ENCODE measurements around the gene ZNF846.
"Not testable (repeated sequence)": the region's sequence is repeated elsewhere in the genome, so short reads cannot be mapped to it uniquely, and the experiment has no call there.

The ZNF846 gene

DNA sequence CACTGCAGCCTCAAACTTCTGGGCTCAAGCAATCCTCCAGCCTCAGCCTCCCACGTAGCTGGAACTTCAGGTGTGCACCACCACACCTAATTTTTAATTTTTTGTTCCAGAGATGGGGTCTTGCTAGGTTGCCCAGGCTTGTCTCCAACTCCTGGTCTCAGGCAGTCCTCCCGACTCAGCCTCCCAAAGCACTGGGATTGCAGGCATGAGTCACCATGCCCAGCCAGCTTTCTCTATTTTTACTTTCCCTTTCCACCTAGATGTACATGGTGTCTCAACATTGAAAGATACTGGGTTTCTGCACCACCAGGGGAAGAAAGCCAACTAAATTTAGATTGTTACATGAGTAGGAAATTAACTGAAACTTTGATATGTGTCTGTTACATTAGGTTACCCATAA is 13.8 kb upstream of the ZNF846 start:
- ChIA-PET CTCF (interaction anchor here (0.7 kb wide), 1 partner anchor 70 kb away, joined by 5 read pairs; no protein-coding TSS in a partner anchor), POLR2A (ENCODE audit: low non-redundant PET) (no interaction called here)
- TF ChIP-seq, protein P1, sequence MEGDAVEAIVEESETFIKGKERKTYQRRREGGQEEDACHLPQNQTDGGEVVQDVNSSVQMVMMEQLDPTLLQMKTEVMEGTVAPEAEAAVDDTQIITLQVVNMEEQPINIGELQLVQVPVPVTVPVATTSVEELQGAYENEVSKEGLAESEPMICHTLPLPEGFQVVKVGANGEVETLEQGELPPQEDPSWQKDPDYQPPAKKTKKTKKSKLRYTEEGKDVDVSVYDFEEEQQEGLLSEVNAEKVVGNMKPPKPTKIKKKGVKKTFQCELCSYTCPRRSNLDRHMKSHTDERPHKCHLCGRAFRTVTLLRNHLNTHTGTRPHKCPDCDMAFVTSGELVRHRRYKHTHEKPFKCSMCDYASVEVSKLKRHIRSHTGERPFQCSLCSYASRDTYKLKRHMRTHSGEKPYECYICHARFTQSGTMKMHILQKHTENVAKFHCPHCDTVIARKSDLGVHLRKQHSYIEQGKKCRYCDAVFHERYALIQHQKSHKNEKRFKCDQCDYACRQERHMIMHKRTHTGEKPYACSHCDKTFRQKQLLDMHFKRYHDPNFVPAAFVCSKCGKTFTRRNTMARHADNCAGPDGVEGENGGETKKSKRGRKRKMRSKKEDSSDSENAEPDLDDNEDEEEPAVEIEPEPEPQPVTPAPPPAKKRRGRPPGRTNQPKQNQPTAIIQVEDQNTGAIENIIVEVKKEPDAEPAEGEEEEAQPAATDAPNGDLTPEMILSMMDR (conservative IDR thresholded peaks at IDR 0.05; ENCODE audit: low read depth), result no peak
- DNase-seq (ENCODE audit: low spot score), result no peak
- H3K27ac ChIP-seq, result no peak overlapping the region

DNA sequence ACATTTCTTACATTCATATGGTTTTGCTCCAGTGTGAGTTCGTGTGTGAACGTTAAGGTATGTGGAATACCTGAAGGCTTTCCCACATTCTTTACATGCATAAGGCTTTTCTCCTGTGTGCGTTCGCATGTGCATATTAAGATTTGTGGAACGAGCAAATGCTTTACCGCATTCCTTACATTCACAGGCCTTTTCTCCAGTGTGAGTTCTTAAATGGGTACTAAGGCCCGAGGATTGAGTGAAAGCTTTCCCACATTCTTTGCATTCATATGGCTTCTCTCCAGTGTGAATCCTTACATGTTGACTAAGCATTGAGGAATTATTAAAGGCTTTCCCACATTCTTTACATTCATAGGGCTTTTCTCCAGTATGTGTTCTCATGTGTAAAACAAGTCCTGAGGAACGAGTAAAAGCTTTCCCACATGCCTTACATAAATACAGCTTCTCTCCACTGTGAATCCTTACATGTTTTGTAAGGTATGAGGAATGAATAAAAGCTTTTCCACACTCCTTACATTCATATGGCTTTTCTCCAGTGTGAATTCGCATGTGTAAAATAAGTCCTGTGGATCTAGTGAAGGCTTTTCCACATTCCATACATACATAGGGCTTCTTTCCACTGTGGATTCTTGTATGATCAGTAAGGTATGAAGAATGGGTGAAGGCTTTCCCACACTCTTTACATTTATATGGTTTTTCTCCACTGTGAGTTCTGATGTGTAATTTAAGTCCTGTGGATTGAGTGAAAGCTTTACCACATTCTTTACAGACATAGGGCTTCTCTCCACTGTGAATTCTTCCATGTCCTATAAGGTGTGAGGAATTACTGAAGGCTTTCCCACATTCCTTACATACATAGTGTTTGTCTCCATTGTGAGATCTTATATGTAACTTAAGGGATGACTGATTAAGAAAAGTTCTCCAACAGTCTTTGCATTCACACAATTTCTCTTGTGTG is 10.7 kb downstream of the ZNF846 start:
- ChIA-PET CTCF (no interaction called here), POLR2A (ENCODE audit: low non-redundant PET) (no interaction called here)
- TF ChIP-seq, protein P1 (conservative IDR thresholded peaks at IDR 0.05; ENCODE audit: low read depth), result no peak
- H3K27ac ChIP-seq, result no peak overlapping the region
- DNase-seq (ENCODE audit: low spot score), result no peak

DNA sequence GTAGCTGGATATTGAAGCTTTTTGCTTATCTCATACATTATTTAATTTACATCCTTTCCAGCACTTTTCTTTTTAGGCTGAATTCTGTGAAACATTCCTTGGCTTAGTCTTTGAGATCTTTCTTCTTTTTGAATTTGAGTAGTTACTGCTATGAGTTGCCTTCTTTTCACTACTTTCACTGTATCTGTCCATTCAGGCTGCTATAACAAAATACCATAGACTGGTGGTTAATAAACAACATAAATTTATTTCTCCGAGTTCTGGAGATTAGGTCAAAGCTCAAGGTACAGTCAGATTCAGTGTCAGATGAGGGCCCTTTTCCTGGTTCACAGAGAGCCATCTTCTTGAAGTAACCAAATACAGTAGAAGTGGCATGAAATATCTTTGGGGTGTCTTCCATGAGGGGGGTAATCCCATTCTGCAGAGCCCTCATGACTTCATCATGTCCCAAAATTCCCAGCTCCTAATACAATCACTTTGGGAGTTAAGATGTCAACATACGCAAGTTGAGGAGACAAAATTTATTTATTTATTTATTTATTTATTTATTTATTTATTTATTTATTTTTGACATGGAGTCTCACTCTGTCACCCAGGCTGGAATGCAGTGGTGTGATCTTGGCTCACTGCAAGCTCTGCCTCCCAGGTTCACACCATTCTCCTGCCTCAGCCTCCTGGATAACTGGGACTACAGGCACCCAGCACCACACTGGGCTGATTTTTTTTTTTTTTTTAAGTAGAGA is 15.7 kb downstream of the ZNF846 start:
- H3K27ac ChIP-seq, result no peak overlapping the region
- ChIA-PET CTCF (interaction anchor here (0.7 to 0.9 kb wide), 2 partner anchors 33 to 547 kb away, joined by 3 to 6 read pairs; no protein-coding TSS in a partner anchor), POLR2A (ENCODE audit: low non-redundant PET) (no interaction called here)
- TF ChIP-seq, protein P1 (conservative IDR thresholded peaks at IDR 0.05; ENCODE audit: low read depth), result no peak
- no peak for DNase-seq (ENCODE audit: low spot score)

DNA sequence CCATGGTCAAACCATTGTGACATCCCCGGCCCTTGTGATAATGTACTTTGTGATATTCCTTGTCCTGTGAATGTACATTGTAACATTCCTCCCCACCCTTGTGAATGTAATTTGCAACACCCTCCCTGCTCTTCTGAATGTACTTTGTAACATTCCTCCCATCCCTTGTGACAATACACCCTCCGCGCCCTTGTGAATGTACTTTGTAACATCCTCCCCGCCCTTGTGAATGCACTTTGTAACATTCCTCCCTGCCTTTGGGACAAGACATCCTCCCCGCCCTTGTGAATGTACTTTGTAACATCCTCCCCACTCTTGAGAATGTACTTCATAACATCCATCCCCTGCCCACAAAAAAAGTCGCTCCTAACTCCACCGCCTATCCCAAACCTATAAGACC is 17.1 kb downstream of the ZNF846 start:
- H3K27ac ChIP-seq, result no peak overlapping the region
- TF ChIP-seq, protein P1 (conservative IDR thresholded peaks at IDR 0.05; ENCODE audit: low read depth), result no peak
- ChIA-PET CTCF (no interaction called here), POLR2A (ENCODE audit: low non-redundant PET) (no interaction called here)
- no peak for DNase-seq (ENCODE audit: low spot score)

DNA sequence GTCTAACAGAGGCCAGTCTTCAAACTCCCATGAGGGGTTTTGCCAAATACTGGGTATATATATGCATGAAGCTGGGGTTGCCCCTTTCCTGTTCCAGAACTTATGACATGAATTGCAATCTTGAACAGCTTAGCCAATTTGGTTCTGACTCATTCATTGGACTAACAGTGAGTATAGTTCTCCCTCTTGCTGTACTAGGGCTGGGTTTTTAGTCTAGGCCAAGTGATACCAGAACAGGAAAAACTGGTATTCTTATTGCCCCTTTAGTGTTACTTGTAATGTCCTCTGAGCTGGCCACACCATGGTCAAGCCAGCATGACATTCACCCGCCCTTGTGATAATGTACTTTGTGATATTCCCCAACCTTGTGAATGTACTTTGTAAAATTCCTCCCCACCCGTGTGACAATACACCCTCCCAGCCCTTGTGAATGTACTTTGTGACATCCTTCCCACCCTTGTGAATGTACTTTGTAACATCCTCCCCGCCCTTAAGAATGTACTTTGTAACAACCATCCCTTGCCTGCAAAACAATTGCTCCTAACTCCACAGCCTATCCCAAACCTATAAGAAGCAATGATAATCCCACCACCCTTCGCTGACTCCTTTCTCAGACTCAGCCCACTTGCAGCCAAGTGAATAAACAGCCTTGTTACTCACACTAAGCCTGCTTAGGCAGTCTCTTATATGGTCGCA is 26.9 kb downstream of the ZNF846 start:
- DNase-seq (ENCODE audit: low spot score), result peak; percentile 26
- H3K27ac ChIP-seq, result no peak overlapping the region
- ChIA-PET POLR2A (ENCODE audit: low non-redundant PET) (no interaction called here), CTCF (interaction anchor here (0.6 kb wide), 2 partner anchors 154 to 155 kb away, joined by 3 read pairs; no protein-coding TSS in a partner anchor)
- TF ChIP-seq, protein P1 (conservative IDR thresholded peaks at IDR 0.05; ENCODE audit: low read depth), result no peak

DNA sequence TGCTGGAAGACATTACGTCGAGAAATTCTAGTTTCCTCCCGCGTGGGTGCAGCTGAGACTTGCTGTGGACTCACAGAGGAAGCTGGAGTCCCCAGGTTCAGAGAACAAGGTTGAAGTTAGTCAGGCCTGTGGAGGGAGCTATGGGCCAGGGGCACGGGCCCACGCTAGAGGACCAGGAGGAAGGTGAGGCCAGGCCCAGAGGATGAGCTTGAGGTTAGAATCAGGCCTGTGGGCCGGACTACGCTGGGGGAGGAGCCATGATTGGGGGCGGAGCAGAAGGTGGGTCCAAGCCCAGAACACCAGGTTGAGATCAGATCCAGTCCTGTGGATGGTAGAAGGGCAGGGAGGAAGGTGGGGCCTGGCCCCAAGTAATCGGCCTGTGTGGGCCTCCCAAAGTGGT is 32.6 kb downstream of the ZNF846 start:
- H3K27ac ChIP-seq, result no peak overlapping the region
- ChIA-PET POLR2A (ENCODE audit: low non-redundant PET) (no interaction called here), CTCF (interaction anchor here (0.7 kb wide), 2 partner anchors 110 to 531 kb away, joined by 3 read pairs; no protein-coding TSS in a partner anchor)
- TF ChIP-seq, protein P1 (conservative IDR thresholded peaks at IDR 0.05; ENCODE audit: low read depth), result no peak
- DNase-seq (ENCODE audit: low spot score), result no peak

DNA sequence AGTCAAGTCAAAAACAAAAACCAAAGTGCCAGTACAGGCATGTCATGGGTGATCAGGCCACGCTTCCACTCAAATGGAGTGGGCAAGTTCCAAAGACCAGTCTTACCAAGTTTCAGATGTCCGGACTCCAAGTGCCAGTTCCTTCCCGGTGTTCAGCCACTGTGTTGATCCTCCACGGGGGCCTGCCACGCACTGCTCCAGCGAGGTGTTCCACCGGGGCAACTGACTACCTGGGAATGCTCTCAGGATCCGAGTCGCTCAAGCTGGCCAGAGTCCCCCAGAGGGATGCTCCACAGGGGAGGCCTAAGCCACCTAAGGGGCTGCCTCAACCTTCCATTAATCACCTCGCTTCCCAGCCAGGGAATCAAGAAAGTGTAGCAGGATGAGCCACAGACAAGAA is 38.5 kb downstream of the ZNF846 start:
- H3K27ac ChIP-seq; CTCF ChIA-PET; DNase-seq (ENCODE audit: low spot score); POLR2A ChIA-PET (ENCODE audit: low non-redundant PET): not testable (repeated sequence)
